GM21360 (cell line): ENCODE measurements around the gene STAB1.

ENCODE experiments used
- ATAC-seq: cut with Tn5 transposase; IDR thresholded peaks from one replicate; pipeline ENCODE4 v1.9.1; 2021; ENCODE audit warnings: mild to moderate bottlenecking, moderate library complexity; ENCODE audit not compliant: unreplicated experiment

The STAB1 gene, protein sequence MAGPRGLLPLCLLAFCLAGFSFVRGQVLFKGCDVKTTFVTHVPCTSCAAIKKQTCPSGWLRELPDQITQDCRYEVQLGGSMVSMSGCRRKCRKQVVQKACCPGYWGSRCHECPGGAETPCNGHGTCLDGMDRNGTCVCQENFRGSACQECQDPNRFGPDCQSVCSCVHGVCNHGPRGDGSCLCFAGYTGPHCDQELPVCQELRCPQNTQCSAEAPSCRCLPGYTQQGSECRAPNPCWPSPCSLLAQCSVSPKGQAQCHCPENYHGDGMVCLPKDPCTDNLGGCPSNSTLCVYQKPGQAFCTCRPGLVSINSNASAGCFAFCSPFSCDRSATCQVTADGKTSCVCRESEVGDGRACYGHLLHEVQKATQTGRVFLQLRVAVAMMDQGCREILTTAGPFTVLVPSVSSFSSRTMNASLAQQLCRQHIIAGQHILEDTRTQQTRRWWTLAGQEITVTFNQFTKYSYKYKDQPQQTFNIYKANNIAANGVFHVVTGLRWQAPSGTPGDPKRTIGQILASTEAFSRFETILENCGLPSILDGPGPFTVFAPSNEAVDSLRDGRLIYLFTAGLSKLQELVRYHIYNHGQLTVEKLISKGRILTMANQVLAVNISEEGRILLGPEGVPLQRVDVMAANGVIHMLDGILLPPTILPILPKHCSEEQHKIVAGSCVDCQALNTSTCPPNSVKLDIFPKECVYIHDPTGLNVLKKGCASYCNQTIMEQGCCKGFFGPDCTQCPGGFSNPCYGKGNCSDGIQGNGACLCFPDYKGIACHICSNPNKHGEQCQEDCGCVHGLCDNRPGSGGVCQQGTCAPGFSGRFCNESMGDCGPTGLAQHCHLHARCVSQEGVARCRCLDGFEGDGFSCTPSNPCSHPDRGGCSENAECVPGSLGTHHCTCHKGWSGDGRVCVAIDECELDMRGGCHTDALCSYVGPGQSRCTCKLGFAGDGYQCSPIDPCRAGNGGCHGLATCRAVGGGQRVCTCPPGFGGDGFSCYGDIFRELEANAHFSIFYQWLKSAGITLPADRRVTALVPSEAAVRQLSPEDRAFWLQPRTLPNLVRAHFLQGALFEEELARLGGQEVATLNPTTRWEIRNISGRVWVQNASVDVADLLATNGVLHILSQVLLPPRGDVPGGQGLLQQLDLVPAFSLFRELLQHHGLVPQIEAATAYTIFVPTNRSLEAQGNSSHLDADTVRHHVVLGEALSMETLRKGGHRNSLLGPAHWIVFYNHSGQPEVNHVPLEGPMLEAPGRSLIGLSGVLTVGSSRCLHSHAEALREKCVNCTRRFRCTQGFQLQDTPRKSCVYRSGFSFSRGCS (N-terminal part only)

DNA sequence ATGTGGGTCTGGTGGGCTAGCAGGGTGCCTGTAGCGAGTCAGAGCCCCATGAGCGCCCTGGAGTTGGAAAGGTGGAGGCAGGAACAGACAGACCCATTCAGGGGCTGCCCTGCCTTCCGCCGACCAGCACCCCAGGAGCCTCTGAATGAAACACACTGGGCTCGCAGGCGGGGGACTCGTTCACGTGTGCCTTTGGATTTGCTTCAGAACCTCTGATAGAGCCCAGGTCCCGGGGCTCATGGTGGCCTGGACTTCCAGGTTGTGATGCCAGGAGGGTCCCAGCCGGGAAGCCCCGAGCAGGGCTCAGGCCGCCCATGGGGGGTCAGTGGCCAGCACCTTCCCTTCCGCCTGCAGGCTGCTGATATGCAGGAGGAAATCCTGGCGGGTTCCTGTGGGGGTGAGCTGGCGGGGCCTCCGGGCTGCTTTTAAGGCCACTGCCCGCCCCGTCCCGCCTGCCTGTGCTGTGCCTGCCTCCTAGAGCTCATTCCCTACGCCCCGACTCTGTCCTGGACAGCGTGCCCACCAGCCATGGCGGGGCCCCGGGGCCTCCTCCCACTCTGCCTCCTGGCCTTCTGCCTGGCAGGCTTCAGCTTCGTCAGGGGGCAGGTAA is at the start of gene STAB1:
Gene STAB1, plus strand, starts transcription at position 453 of the 610 bp plus-strand sequence. Its CDS starts 76 bp downstream, at position 529.
- no peak for ATAC-seq

DNA sequence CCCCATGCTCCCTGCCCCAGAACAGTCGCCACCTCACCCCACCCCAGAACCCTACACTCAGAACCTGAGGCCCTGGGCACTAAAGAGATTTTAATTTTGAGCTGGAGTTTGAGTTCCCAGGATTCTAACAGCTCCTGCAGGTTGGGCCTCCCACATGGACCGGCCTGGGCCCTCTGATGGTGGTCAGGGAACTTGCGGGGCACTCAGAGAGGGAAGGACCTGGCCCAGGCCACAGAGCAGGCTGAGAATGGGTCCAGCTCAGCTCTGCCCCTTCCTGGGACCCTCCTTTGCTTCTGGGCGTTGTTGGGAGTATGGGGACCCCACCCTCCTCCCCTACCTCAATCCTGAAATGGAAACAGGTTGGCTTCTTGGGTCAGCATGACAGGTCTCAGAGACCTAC is 49.1 kb upstream of the STAB1 start:
- ATAC-seq: no peak

DNA sequence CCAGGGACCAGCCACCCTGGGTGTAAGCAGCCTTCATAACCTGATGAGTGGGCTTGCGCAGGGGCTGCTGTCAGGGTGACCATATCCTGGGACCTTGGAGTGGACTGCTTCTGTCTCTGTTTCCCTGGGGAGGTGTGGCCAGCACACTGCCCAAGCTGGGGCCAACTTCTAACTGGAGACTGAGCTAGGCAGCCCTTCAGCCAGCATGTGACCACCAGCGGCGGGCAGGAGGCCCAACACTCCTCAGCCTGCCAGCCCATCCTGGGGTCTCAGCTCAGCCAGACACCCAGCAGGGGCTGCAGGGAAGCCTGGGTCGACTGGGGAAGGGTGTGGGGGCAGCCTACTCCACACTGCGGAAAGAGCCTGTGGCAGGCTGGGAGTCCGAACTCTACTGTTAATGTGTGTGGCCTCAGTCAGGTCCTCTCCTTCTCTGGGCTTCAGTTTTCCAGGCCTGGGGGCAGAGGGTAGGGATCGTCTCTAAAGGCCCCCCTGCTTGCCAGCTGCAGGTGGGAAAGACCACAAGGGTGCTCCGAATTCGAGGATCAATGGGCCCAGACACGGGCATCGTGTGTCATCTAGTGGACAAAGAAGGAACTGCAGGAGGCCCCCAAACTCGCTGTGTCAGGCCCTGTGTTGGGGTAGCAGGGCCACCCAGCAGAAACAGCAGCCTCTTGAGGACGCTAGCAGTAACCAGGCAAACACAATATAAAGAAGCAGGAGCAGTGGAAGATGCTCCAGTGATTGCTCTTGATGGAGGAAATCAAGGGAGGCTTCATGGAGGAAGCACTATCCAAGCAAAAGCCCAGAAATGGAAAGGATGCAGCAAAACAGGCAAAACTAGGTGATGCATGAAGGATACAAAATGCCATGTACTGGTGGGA is 48.3 kb upstream of the STAB1 start:
- ATAC-seq: no peak

DNA sequence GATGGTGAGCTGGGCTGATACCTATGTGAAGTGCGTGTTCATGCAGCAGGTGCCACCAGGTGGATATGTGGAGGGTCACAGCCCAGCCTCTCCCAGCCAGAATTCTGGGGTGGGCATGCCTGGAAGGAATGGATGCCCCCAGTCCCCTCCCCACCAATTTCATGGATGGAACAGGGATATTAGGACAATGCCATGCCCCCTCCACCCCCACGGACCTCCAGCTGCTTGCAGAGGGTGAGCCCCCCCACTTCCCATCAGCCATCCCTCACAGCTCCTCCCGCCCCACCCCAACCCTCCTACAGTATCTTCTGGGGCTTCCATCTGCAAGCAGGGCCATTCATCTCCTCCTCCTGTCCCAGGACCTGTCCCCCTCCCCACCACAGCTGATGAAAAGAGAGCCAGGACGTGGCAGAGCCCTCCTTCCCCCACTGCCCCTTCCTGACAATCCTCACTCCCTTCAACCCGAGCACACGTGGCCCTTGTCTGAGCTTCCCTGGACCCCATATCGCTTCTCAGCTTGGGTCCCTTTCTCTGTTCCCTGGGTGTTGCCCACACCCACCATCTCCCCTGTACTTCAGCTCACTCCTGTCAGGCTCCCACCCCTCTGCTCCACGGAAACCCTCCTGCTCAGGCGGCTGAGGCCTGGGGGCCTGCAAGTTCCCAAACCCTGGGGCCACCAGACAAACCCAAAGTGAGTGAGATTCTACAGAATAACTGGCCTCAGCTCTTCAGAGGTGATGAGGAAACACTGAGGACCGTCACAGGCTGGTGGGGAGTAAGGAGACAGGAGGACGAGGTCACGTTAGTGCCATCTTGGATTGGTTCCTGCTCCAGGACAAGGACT is 47.4 kb upstream of the STAB1 start:
- no peak for ATAC-seq

DNA sequence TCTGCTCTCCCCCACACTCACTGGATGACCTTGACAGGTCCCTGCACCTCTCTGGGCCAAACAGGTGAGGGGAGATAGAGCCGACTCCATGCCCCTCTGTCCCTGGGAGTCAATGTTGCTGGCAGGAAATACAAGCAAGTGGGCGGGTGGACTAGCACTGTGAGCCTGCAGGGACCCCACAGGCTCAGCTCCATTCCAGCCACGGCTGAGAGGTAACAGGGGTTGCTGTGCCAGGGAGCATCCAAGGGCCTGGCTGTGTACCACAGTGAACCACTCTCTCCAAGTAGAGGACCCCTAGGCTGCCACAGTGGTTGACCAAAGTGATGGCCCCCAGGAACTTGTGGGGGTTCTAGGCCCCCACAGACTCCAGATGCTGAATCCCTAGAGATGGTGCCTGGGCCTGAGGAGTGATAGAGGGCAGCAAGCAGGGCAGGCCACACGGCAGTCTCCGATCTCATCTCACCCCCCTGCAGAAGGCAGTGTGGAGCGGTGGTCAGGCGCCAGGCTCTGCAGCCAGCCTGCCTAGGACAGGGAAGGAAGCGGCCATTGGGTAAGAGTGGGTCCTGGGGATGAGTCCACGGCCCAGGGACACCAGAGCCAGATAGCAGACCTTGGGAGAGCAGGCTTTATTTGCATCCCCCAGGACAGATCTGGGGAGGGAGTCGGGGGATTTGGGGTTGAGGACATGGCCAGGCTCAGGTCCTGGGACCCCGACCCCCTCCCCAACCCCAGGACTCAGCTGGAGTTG is 44.5 kb upstream of the STAB1 start:
- no peak for ATAC-seq

DNA sequence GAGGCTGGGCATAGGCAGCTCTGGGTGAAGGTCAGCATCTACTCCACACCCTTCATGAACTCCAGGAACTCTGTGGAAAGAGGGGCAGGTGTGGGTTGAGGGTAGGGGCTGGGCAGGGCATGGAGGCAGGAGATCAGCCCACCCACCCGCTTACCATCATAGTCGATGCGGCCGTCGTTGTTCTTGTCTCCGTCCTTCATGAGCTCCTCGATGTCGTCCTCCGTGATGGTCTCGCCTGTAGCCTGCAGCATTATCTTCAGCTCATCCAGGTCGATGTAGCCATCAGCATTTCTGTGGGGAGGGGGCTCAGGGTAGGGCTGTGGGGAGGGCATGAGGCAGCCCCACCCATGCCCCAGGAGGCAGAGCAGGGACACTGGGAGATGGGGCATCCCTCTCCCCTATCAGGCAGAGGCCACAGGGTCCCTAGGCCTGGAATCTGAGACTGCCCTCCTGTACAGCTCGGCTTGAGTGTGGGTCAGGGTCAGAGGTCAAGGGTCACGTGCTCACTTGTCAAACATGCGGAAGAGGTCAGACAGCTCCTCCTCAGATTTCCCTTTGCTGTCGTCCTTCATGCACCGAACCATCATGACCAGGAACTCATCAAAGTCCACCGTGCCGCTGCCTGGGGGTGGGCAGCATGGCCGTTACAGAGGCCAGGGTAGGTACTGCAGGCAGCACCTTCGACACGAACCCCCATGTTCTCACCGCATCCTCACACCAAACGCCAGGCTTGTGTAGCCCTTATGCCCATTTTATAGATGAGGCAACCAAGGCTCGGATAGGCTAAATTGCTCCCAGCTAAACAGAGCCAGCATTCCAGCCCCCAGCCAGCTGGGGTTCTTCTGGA is 43.7 kb upstream of the STAB1 start:
- no peak for ATAC-seq

DNA sequence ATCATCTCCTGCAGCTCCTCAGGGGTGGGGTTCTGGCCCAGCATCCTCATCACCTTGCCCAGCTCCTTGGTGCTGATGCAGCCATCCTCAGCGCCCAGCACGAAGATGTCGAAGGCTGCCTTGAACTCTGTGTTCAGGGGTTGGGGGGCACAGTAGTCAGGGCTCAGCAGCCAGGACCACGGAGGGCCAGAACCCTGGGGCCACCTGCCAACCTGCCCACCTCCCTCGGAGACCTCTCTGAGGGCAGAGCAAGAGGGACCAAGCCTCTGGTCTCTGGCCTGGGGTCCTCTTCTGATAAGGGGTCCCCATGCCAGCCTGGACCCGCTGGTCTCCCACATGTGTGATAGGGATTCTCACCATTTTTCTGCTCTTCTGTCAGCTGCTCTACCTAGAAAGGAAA is 43.0 kb upstream of the STAB1 start:
- ATAC-seq: no peak

DNA sequence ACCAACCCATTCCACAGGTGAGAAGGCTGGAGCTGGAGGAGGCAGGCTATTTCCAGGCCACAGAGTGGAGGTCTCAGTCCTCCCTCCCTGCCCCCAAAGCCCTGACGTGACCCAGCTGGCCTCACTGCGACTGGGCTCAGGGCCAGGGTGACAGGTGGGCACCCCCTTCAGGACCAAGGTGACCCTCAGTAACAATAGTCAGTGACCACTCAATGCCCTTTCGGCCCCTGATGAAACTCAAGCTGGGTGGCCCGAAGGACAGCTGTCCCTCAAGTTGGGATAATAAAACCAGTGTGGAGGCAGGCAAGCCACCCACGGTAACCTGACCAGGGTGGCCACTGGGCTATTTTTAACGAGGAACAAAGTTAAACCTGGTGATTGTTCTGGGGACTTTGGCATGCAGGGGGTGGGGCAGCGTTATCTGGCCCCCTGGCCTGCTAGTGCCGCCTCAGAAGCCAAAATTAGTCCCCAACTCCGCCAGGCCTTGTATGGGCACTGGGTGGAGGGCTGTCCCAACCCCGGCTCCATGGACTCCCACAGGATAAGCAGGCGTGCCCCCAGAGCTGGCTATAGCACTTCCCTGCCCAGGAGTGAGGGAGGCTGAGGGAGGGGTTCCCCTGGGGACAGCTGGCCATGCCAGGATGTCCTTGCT is 42.4 kb upstream of the STAB1 start:
- ATAC-seq: no peak

DNA sequence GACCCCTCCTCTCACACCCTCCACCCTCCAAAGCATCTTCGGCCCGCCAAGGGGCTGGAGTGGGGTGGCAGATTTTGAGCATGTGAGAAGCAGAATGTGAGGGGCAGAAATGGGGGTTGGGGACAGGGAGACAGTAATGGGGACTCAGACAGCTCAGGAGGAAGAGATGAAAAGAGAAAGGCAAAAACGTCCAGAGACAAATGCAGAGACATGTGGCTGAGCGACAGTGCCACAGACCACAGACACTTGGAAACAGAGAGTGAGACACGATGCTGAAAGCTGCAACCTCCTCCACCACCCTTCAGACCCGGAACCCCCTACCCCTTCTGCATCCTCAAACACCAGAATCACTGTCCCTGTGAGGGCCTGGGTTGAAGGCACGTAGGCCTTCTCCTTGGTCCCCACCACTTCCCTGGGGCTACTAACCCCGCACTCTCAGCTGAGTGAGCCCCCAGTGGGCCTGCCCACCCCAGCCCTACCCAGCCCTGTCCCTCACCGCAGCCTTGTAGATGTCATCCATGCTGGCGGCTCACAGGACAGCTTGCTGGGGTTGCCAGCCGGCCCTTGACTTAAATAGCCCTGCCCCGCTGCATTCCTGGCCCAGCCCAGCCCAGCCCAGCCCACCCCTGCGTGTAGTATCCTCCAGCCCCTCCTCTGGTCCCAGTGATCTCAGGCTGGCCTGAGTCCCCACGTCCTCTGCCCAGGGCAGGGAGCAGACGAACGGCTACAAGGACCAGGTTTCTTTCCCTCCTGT is 41.5 kb upstream of the STAB1 start, which contains the start of gene TNNC1:
Gene TNNC1, minus strand, starts transcription at position 546 of the 754 bp plus-strand sequence. Its CDS starts 26 bp downstream, at position 520.
- no peak for ATAC-seq

DNA sequence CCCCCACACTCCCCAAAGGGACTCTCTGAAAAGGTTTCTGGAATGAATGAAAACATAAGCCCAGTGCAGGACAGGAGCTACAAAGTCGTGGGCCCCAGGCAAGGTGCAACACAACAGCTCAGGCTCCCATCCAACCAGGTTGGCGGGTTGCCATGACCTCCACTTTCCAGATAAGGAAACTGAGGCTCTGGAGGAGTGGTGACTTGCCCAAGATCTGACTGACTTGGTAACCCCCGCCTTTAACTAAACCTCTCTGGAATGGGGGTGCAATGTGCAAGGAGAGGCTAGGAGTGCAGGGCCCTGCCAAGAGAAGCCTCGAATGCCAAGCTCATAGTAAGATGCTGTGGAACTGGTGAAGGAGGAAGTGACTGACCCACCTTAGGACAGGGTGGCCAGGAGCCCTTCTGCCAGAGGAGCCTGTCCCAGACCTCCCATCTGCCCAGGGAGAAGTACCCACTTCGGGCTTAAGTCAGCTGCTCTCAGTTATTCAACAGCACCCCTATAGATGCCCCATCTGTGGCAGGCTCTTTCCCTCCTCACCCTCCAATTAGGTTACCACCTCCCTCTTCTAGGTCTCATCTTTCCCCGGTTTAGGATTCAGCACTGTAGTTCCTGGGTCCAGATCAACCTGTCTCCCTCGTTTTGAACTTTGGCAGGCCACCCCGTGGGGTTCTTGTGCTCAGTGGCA is 40.7 kb upstream of the STAB1 start:
- ATAC-seq: no peak

DNA sequence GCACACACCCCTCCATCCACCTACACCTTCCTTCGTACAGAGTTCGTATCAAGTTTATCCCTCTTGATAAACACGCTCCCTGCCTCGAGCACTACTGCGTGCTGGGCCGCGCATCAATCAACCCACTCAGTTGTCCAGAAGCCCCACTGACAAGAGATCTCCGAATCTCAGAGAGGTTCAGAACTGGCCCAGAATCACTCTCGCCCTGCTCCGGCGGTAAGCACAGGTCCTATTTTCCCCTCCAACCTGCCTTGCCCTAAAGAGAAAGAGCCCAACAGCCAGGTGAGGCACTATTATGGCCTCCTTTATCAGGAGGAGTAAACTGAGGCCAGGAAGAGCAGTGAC is 40.2 kb upstream of the STAB1 start:
- ATAC-seq: no peak

DNA sequence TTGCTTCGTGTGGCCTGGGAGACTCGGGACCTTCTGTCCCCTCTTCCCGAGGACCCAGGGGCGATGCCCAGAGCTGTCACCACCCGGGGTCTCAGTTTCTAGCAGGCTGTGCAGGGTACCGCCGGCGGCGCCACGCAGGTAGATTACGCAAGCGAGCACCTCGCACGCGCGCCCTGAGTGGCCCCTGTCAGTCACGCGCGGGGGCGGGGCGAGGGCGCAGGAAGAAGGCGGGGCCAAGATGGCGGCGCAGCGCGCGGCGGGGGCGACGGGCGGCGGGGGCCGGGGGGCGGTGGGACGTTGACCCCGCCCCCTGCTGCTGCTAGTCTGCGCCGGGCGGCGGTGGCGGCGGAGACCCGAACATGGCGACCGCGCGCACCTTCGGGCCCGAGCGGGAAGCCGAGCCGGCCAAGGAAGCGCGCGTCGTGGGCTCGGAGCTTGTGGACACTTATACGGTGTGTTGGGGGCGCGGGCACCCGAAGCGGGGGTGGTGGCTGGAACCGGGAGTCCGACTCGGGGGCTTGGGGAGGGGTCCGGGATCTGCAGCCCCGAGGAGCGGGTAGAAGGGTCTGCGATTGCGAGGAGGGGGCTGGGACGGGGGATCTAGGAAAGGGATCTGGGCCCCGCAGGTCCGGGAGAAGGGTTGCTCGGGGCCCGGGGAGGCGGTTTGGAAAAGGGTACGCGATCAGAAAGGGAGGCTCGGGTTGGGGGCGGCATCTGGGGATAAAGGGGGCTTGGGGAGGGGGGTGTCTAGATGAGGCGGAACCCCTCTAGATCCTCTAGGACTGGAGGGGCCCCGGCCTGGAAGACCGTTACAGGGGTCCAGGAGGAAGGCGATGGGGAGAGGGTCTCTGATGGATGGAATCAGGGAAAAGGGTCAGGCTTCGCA is 39.6 kb upstream of the STAB1 start, which contains the start of gene NISCH:
Gene NISCH, plus strand, starts transcription at position 322 of the 886 bp plus-strand sequence. Its CDS starts 38 bp downstream, at position 360.
- ATAC-seq: peak; percentile 68

DNA sequence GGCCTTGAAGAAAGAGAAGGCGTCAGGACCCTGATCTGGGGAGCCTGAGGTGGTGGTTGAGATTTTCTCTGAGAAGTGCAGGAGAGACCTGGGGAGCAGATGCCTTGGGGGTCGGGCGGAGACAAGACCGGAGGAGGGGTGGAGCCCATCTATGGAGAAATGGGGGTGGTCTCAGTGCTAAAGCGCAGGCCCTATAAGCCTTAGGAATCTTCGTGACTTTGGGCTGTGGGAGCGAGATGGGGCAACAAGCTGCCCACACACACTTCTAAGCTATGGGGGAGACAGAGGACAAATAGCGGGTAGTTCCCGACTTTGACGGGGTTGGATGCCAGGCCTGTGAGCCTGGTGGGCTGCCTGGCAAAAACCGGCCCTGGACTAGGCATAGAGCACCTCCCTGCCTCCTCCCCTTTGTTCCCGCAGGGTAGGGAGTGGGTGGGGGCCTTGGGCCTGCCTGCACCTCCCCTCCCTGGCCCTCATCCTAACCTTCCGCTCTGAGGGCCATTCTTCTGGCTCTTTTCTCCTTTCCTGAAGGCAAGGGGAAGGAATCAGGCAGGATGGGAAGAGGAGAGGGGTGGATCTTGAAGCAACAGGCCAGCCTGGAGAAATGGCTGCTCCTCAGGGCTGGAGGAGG is 38.9 kb upstream of the STAB1 start:
- no peak for ATAC-seq

DNA sequence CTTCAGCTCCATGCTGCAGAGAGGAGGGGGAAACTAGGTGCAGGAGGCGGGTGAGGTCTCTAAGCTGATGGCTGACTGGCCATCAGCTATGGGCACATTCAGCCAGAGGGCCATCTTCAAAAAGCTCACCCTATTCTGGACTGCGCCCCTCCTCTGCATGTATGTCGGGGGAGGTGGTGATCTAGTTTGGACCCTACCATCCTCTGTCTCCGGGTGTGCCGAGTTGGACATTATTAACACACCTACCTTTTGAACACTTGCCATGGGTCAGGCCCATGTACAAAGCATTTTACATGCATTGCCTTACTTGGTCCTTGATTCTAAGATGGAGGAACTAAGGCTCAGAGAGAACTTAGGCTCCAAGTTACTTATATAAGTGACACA is 38.3 kb upstream of the STAB1 start:
- ATAC-seq: no peak
